ENCODE data around the gene TRIM50. TPM values are rescaled to one million over a fixed set of nuclear protein-coding genes. Genes with fewer than 3 reads are reported as not detected.
"Not testable (repeated sequence)": the region's sequence is repeated elsewhere in the genome, so short reads cannot be mapped to it uniquely, and the experiment has no call there.

Gene TRIM50
- polyA plus RNA-seq, 1 donor: 0.57 TPM

DNA sequence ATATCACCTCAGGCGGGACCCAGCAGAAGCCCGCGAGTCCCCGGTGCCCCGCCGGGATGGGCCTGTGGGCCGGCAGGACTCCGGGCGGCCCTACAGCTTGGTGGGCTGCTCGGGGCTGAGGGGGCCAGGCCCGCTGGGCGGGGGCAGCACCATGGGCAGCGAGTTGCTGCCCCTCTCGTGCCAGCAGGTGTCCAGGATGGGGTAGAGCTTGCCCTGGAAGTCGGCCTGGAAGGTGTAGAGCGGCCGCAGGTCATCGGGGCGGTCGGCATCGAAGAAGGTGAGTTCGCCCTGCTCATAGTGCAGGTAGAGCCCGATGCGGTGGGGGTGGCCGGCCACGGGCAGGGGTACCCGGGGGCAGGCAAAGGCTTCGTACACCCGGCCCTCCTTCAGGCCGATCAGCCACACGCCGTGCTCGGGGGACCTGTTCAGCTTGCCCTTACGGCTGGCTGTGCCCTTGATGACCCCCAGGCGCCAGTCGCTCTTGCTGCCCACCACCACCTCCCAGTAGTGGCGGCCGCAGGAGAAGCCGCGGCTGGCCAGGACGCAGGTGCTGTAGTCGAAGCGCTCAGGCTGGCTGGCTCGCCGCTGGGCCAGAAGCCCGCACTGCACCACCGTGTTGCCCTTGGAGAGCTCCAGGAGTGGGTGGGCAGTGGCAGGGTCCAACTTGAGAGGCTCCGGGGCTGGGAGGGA, 14.9 kb downstream of the TRIM50 start:
- no peak for DNase-seq

DNA sequence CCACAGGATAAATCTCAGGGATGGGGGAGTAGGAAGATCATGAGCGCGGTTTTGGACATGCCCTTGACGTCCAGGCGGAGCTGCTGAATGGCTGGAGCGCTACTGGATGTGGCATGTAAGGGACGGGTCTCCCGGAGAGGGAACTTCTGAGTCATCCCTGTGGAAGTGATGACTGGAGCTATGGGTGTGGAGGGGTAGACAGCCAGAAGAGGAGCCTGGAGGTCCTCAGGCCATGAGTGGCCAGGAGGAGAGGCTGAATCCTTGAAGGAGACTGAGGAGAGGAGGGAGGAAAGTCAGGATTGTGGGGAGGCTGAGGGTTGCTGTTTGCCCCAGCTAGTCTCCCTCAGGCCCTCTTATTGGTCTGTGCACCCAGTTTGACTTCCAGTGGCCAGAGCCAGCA, 16.5 kb downstream of the TRIM50 start:
- not testable (repeated sequence) for DNase-seq

DNA sequence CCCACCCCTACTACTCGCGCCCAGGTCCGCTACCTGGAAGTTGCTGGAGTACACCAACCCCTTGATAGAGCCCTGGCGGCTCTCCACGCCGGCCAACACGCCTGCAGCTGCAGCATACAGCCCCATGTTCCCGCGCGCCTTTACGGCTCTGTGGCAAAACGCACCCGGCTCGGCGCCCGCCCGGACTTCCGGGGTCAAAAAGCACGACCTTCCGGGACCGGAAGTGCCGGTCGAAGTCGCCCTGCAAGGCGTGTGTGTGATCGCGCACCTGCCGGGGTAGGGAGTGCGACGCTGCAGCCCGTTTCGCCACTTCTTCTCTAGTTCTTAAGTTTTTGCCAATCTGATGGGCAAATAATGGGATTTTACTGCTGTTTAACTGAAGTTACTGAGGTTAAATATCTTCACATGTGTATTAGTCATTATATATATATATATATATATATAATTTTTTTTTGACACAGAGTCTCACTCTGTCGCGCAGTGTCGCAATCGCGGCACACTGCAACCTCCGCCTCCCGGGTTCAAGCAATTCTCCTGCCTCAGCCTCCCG, 19.1 kb downstream of the TRIM50 start, which contains the start of gene NSUN5:
Gene NSUN5 (minus strand): TSS at position 162 of the 550 bp plus-strand sequence. CDS start 36 bp downstream, at position 126.
- DNase-seq: peak; percentile 86

DNA sequence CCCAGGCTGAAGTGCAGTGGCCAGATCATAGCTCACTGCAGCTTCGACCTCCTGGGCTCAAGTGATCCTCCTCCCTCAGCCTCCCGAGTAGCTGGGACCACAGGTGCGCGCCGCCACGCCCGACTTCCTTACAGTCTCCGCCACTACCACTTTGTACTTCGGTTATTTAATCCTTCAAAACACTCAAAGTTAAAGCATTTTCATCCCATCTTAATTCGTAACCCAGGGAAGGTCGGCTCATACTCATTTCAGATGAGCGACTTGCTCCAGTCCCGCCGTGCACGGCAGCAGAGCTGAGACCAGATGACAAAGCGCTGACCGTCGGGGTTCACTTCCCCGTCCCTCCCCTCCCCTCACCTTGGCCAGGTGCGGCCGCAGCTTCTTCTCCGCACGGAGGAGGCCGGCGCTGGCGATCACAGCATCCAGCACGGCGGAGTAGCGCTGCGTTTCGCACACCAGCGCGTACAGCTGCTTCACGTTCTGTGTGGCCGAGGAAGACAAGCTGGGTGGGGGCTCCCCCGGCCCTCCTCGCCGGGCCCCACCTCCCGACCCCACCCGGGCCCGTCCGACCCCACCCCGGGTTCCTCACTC, 19.7 kb downstream of the TRIM50 start:
- no peak for DNase-seq

DNA sequence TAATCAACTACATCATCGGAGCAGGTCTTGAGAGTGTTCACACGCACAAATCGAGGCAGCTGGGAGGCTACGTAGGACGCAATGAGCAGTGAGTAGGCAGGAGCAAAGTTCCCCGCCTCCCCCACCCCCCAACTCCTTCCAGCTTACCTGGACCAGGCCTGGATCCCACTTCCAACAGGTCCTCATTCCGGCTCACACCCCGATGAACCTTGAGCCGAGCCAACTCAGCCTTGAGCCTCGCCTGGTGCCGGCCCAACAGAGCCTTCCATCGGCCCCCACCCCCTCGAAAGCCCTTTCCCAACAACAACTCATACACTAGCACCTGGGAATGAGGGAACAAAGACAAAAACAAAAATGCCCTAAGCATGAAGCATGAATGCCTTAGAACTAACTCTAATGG, 20.4 kb downstream of the TRIM50 start:
- DNase-seq: no peak

DNA sequence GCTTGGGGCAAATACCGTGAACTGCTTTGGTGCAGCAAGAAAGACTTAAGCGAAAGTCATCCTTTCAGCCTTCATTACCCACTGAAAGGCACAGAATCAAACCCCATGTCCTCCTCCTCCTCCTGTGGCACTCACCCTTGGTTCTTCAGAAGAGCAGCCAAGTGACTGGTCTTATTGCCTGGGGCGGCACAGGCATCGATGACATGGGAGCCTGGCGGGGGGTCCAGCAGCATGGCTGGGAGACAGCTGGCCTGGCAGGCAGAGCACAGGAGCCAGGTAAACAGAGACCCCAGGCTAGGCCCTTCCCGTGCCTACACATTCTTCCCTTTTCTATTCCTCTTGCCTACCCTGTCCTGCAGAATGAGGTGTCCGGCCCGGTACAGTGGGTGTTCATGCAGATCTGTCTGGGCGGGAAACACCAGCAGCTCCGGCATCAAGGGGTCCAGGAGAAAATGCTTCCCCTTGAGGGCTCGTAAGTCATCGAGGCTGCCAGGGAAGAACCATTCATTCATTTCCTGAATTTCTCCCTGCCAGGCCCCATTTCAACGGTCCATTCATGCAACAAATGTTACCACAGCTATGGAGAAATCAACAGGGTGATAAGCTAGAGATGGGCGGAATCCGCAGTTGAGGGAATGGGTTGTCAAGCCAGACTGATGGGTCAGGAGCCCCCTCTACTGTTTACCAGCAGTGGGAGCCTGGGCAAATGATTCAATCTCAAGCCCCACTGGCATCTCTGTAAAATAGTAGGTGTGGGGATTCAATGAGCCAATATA, 23.1 kb downstream of the TRIM50 start:
- not testable (repeated sequence) for DNase-seq

- no peak for DNase-seq
Measured at GRCh38 chr7:73304071-73304470, 23.8 kb downstream of the TRIM50 start.

DNA sequence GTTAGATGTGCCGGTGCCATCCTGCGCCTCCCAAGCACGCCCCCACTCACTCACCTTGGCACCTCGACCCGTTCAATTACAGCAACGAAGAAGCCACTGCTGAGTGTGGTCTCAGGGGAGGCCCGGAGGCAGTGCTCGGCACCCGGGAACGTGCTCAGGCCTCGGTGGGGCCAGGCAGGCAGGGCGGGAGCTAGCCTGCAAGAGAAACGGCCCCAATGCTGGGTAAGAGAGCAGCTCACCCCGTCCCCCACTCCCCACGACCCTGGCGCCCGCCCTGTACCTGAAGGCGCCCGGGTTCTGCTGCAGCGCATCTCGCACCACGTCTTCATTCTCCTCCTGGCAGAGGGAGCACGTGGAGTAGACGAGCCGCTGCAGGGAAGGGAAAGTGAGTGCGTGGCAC, 24.3 kb downstream of the TRIM50 start:
- DNase-seq: no peak

DNA sequence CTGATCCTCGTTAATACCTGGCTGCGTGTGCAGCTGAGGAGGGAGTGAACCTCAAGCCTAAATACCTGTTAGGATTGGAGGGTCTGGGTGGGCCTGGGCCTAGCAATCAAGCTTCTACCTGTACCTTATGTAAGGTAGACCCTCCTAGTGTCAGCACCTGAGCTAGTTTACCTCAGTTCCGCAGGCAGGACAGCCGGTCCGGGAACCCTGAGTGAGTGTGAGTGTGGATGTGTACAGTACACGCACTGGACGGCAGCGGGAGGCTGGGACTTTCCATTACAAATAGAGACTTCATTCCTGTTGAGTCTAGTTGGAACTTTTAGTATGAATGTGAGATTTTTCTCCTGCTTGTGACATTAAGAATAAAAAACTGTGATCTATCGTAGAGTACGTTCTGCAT, 25.0 kb downstream of the TRIM50 start:
- not testable (repeated sequence) for DNase-seq

- not testable (repeated sequence) for DNase-seq
Measured at GRCh38 chr7:73301108-73301507, 26.8 kb downstream of the TRIM50 start.

- DNase-seq: not testable (repeated sequence)
Measured at GRCh38 chr7:73299812-73300211, 28.1 kb downstream of the TRIM50 start.

GRCh38 chr7:73297706-73298105, 30.2 kb downstream of the TRIM50 start:
- not testable (repeated sequence) for DNase-seq

DNA sequence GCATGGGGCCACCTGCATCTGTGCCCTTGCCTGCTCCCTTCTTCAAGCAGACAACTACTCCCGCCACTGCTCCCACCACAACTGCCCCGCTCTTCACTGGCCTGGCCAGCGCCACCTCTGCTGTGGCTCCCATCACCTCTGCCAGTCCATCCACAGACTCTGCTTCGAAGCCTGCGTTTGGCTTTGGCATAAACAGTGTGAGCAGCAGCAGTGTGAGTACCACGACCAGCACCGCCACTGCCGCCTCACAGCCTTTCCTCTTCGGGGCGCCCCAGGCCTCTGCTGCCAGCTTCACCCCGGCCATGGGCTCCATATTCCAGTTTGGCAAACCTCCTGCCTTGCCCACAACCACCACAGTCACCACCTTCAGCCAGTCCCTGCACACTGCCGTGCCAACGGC, 30.6 kb downstream of the TRIM50 start:
- not testable (repeated sequence) for DNase-seq

GRCh38 chr7:73277210-73277609, 50.7 kb downstream of the TRIM50 start:
- not testable (repeated sequence) for DNase-seq

- DNase-seq: not testable (repeated sequence)
Measured at GRCh38 chr7:73267813-73268212, 60.1 kb downstream of the TRIM50 start.

DNA sequence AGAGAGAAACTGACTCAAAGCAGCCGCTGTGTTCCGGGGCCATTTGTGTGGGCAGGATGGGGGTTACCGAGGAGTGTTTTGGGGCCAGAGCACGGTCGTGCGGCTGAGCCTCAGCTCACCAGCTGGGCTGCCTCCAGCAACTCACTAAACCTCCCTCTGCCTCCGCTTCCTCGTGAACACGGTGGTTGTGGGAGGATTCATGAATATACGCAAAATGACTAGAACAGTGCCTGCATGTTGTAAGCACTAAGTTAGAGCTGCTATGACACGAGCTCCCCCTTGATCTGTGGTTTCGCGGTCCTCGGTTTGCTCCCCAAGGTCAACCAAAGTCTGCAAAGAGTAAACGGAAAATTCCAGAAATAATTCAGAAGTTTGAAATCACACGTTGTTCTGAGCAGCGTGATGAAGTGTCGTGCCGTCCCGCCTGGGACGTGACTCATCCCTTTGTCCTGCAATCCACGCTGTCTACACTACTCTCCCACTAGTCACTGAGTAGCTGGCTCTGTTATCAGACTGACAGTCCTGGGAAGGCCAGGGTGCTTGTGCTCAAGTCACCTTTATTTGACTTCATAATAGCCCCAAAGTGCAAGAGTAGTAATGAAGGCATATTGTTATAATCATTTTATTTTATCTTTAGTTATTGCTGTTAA, 61.0 kb downstream of the TRIM50 start:
- DNase-seq: not testable (repeated sequence)

Other genes with a start within 250 kb of the TRIM50 start
- 1.9 TPM for gene SPDYE9, start 242.0 kb downstream of the TRIM50 start, polyA plus RNA-seq (ENCODE audit: insufficient read length)
- gene NSUN5, start 19.3 kb downstream of the TRIM50 start, polyA plus RNA-seq (ENCODE audit: insufficient read length): 24.1 TPM
- gene FKBP6, start 79 bp upstream of the TRIM50 start, polyA plus RNA-seq (ENCODE audit: insufficient read length): 0.12 TPM
- 27.1 TPM for gene FZD9, start 105.7 kb upstream of the TRIM50 start, polyA plus RNA-seq (ENCODE audit: insufficient read length)
- 53.0 TPM for gene BAZ1B, start 194.2 kb upstream of the TRIM50 start, polyA plus RNA-seq (ENCODE audit: insufficient read length)
- 37.7 TPM for gene BCL7B, start 229.6 kb upstream of the TRIM50 start, polyA plus RNA-seq (ENCODE audit: insufficient read length)

Data from hindlimb muscle (tissue), 1 donor.